Fibroblast of pulmonary artery (primary cell): Measurements from ENCODE around the gene PLRG1.

Experiments
- DNase-seq: peaks from one replicate; pipeline ENCODE4 v3.0.0-alpha.2; 2010; ENCODE audit warnings: low read depth
- H3K4me3 ChIP-seq: replicated peaks from 2 replicates; pipeline ENCODE4 v1.5.1; 2011; ENCODE audit warnings: low read depth, mild to moderate bottlenecking, control low read depth, low read length, moderate library complexity
- CTCF ChIP-seq: IDR thresholded peaks from 2 replicates; pipeline ENCODE4 v1.5.1; 2011; ENCODE audit warnings: mild to moderate bottlenecking, control low read depth, low read length, inconsistent platforms; ENCODE audit errors: missing control alignments

The PLRG1 gene

GRCh38 chr4:154507156-154507555 is 43.0 kb downstream of the PLRG1 start:
- no peak for TF ChIP-seq CTCF
- no peak for DNase-seq
- H3K4me3 ChIP-seq = no peak overlapping the region

- no peak overlapping the region for H3K4me3 ChIP-seq
- peak; percentile 53 for DNase-seq
- TF ChIP-seq CTCF = peak; percentile 59
Measured at GRCh38 chr4:154506253-154506652, 43.9 kb downstream of the PLRG1 start.

- peak; percentile 33 for DNase-seq
- TF ChIP-seq CTCF = peak; percentile 61
- no peak overlapping the region for H3K4me3 ChIP-seq
Measured at GRCh38 chr4:154503598-154503997, 46.6 kb downstream of the PLRG1 start.

- DNase-seq = no peak
- no peak overlapping the region for H3K4me3 ChIP-seq
- TF ChIP-seq CTCF = no peak
Measured at GRCh38 chr4:154502111-154502510, 48.1 kb downstream of the PLRG1 start.

GRCh38 chr4:154497889-154498288 is 52.3 kb downstream of the PLRG1 start:
- no peak for TF ChIP-seq CTCF
- no peak overlapping the region for H3K4me3 ChIP-seq
- no peak for DNase-seq

- TF ChIP-seq CTCF = no peak
- no peak overlapping the region for H3K4me3 ChIP-seq
- DNase-seq = no peak
Measured at GRCh38 chr4:154495867-154496266, 54.3 kb downstream of the PLRG1 start.

GRCh38 chr4:154492288-154492687 is 57.9 kb downstream of the PLRG1 start:
- no peak for DNase-seq
- no peak for TF ChIP-seq CTCF
- H3K4me3 ChIP-seq = no peak overlapping the region
